Left lung (tissue), 10 donors: ENCODE results near the gene GHDC. TPM values are rescaled to one million over a fixed set of nuclear protein-coding genes. Genes with fewer than 3 reads are reported as not detected.
A peak's percentile ranks its signal among the peaks of the same experiment; 100 is the strongest.
"Not testable (repeated sequence)": the region's sequence is repeated elsewhere in the genome, so short reads cannot be mapped to it uniquely, and the experiment has no call there.

Source experiments
- ATAC-seq: fragments of 200-7000 bp; cut with Tn5 transposase; one replicate; pipeline ENCODE4 v1.9.1; 2020; ENCODE audit warnings: moderate library complexity
- DNase-seq, 4 donors: peaks; one replicate each; pipeline ENCODE4 v3.0.0-alpha.2; 2013 to 2020
- H3K27ac ChIP-seq, 2 donors: fragments of 200-600 bp; sonication (generic) in 1 of 2; one replicate each; pipeline versions ENCODE4 v1.5.0 to v1.8.0; 2020 to 2021
- H3K27me3 ChIP-seq, 2 donors: fragments of 200-600 bp; sonication (generic) in 1 of 2; one replicate each; pipeline versions ENCODE4 v1.5.0 to v1.8.0; 2020 to 2021
- H3K36me3 ChIP-seq, 2 donors: fragments of 200-600 bp; sonication (generic) in 1 of 2; one replicate each; pipeline versions ENCODE4 v1.5.0 to v1.8.0; 2020 to 2021
- H3K4me1 ChIP-seq, 2 donors: fragments of 200-600 bp; one replicate each; pipeline ENCODE4 v1.8.0; 2021
- H3K4me3 ChIP-seq, 2 donors: fragments of 200-600 bp; sonication (generic) in 1 of 2; one replicate each; pipeline versions ENCODE4 v1.5.0 to v1.8.0; 2020 to 2021; ENCODE audit warnings: mild to moderate bottlenecking in 1 of 2
- H3K9me3 ChIP-seq, 2 donors: fragments of 200-600 bp; sonication (generic) in 1 of 2; one replicate each; pipeline versions ENCODE4 v1.5.0 to v1.8.0; 2020 to 2021
- CTCF ChIP-seq, 2 donors: fragments of 200-600 bp; sonication (generic) in 1 of 2; IDR thresholded peaks; one replicate each; pipeline versions ENCODE4 v1.5.0 to v1.8.0; 2021; ENCODE audit warnings: antibody characterized with exemption in 2 of 2
- intact Hi-C, 2 donors: fragments of 100-400 bp; cut with DNase I; formaldehyde crosslinking; loops; one replicate each; pipeline versions ENCODE4 v1.11.2 to v1.14.2; 2022
- polyA plus RNA-seq, 6 donors: library from polyadenylated mRNA; unstranded; fragments of 120-200 nt; gene quantifications; one replicate each; pipeline ENCODE4 v1.2.1, GENCODE V29; 2013; ENCODE audit not compliant: insufficient read length in 6 of 6
- total RNA-seq, 2 donors: library from RNA; stranded (reverse); fragmentation: NEBNext Ultra II Directional; extraction: Animal tissue kit (Norgen Biotek cat#: 25700); gene quantifications; one replicate each; pipeline ENCODE4 v1.2.1, GENCODE V29; 2021
- donor health status: DM: no; HTN: yes; CAD: no.
- donor health status: DM: no; HTN: no; CAD: no.

GHDC gene
- total and polyA plus RNA-seq, 8 donors = 16.0 to 25.8 (median 18.8) TPM

GRCh38 chr17:42190491-42191274 lies 3.6 kb downstream of the GHDC start:
- no peaks in the 10 kb centered on the region for H3K9me3 ChIP-seq
- no peak overlapping the region for H3K27ac ChIP-seq
- intact Hi-C loops = no loop called here
- no peak overlapping the region for H3K4me3 ChIP-seq
- H3K36me3 ChIP-seq = peaks cover 0 to 7% of the 10 kb centered on the region in 2 donors
- DNase-seq = peak in 1 of 4 donors; percentile 62
- no peak for TF ChIP-seq CTCF (IDR thresholded peaks at IDR 0.05)
- ATAC-seq = no peak
- peaks cover 9 to 48% of the 10 kb centered on the region in 2 donors for H3K4me1 ChIP-seq
- no peaks in the 10 kb centered on the region for H3K27me3 ChIP-seq

GRCh38 chr17:42189651-42189965 lies 4.7 kb downstream of the GHDC start:
- no peaks in the 10 kb centered on the region for H3K27me3 ChIP-seq
- peaks cover 9 to 55% of the 10 kb centered on the region in 2 donors for H3K4me1 ChIP-seq
- no peak overlapping the region for H3K27ac ChIP-seq
- no peak for TF ChIP-seq CTCF (IDR thresholded peaks at IDR 0.05)
- ATAC-seq = no peak
- no peak overlapping the region for H3K4me3 ChIP-seq
- peaks cover 0 to 7% of the 10 kb centered on the region in 2 donors for H3K36me3 ChIP-seq
- H3K9me3 ChIP-seq = no peaks in the 10 kb centered on the region
- peak in 1 of 4 donors; percentile 71 for DNase-seq
- intact Hi-C loops = no loop called here

GRCh38 chr17:42188749-42189650 lies 5.3 kb downstream of the GHDC start:
- intact Hi-C loops = no loop called here
- Histone ChIP-seq H3K27ac (no peak overlapping the region), H3K27me3 (no peaks in the 10 kb centered on the region), H3K36me3 (peaks cover 0 to 7% of the 10 kb centered on the region in 2 donors), H3K4me3 (no peak overlapping the region), H3K4me1 (peaks cover 9 to 58% of the 10 kb centered on the region in 2 donors), H3K9me3 (no peaks in the 10 kb centered on the region)
- ATAC-seq = no peak
- DNase-seq = peak in 1 of 4 donors; percentile 56
- TF ChIP-seq CTCF (IDR thresholded peaks at IDR 0.05) = no peak

GRCh38 chr17:42187833-42188232 lies 6.5 kb downstream of the GHDC start:
- ATAC-seq = no peak
- DNase-seq = no peak
- H3K27ac ChIP-seq = no peak overlapping the region
- intact Hi-C loops = no loop called here
- no peak for TF ChIP-seq CTCF (IDR thresholded peaks at IDR 0.05)
- peaks cover 1 to 58% of the 10 kb centered on the region in 2 donors for H3K4me1 ChIP-seq
- H3K36me3 ChIP-seq = peaks cover 0 to 7% of the 10 kb centered on the region in 2 donors
- no peaks in the 10 kb centered on the region for H3K27me3 ChIP-seq
- H3K4me3 ChIP-seq = no peak overlapping the region
- H3K9me3 ChIP-seq = no peaks in the 10 kb centered on the region

GRCh38 chr17:42186191-42186590 lies 8.1 kb downstream of the GHDC start:
- intact Hi-C loops, H3K4me3 ChIP-seq, DNase-seq, H3K9me3 ChIP-seq, H3K36me3 ChIP-seq, H3K27ac ChIP-seq, ATAC-seq: not testable (repeated sequence)
- H3K4me1 ChIP-seq = peaks cover 1 to 58% of the 10 kb centered on the region in 2 donors
- peaks cover 0 to 16% of the 10 kb centered on the region in 2 donors for H3K27me3 ChIP-seq
